NOMO-1 treated with DMSO at 0.1 percent for 48 hours (cell line): ENCODE measurements around the gene GDPD5.

Source experiments
- DNase-seq: peaks from one replicate; lab custom pipeline; 2025; ENCODE audit not compliant: unreplicated experiment; lab: John Stamatoyannopoulos, UW

GDPD5 gene

GRCh38 chr11:75449776-75450175 is 76.0 kb downstream of the GDPD5 start:
- DNase-seq: no peak

GRCh38 chr11:75449271-75449670 is 76.5 kb downstream of the GDPD5 start:
- no peak for DNase-seq

- no peak for DNase-seq
These were observed 78.3 kb downstream of the GDPD5 start for GRCh38 chr11:75447415-75447814.

GRCh38 chr11:75445315-75445953 is 80.3 kb downstream of the GDPD5 start:
- peak; percentile 21 for DNase-seq

- no peak for DNase-seq
These were observed 82.7 kb downstream of the GDPD5 start for GRCh38 chr11:75443043-75443442.

GRCh38 chr11:75442161-75442885 is 83.4 kb downstream of the GDPD5 start:
- DNase-seq: no peak

- no peak for DNase-seq
These were observed 84.0 kb downstream of the GDPD5 start for GRCh38 chr11:75441804-75442132.

- DNase-seq: no peak
These were observed 84.6 kb downstream of the GDPD5 start for GRCh38 chr11:75440960-75441803.

GRCh38 chr11:75439495-75440120 is 86.1 kb downstream of the GDPD5 start:
- DNase-seq: no peak

- DNase-seq: no peak
These were observed 86.7 kb downstream of the GDPD5 start for GRCh38 chr11:75439026-75439425.

GRCh38 chr11:75437966-75438659 is 87.6 kb downstream of the GDPD5 start:
- DNase-seq: no peak

GRCh38 chr11:75436806-75437205 is 88.9 kb downstream of the GDPD5 start:
- DNase-seq: no peak

GRCh38 chr11:75435571-75435925 is 90.2 kb downstream of the GDPD5 start:
- no peak for DNase-seq

GRCh38 chr11:75434886-75435570 is 90.7 kb downstream of the GDPD5 start:
- no peak for DNase-seq

- no peak for DNase-seq
These were observed 91.7 kb downstream of the GDPD5 start for GRCh38 chr11:75434051-75434450.

- DNase-seq: no peak
These were observed 92.3 kb downstream of the GDPD5 start for GRCh38 chr11:75433443-75433842.

- DNase-seq: no peak
These were observed 92.8 kb downstream of the GDPD5 start, which contains the start of gene KLHL35 for GRCh38 chr11:75432911-75433321. TSS of gene KLHL35 (minus strand) at chr11:75433203. CDS start at chr11:75430629, 2,574 bp downstream.

GRCh38 chr11:75431533-75432525 is 93.9 kb downstream of the GDPD5 start:
- DNase-seq: no peak
